GM12864 (cell line): ENCODE data around the gene PRMT7.

Experiments
- DNase-seq: peaks from one replicate; pipeline ENCODE4 v3.0.0-alpha.2; 2011; ENCODE audit warnings: low read depth
- H3K4me3 ChIP-seq: 2 replicates; pipeline ENCODE4 v1.5.1; 2011; ENCODE audit warnings: mild to moderate bottlenecking, low read depth, low read length, control low read depth
- CTCF ChIP-seq: IDR thresholded peaks from 2 replicates; pipeline ENCODE4 v1.5.1; 2011; ENCODE audit warnings: low read depth, mild to moderate bottlenecking, moderate library complexity, low read length, control low read depth, inconsistent platforms; ENCODE audit errors: missing control alignments

The PRMT7 gene

GRCh38 chr16:68298312-68298711, 12.5 kb upstream of the PRMT7 start:
- no peak for DNase-seq
- no peak for TF ChIP-seq CTCF
- no peak overlapping the region for H3K4me3 ChIP-seq

GRCh38 chr16:68298907-68299561, 11.8 kb upstream of the PRMT7 start:
- no peak for DNase-seq
- no peak for TF ChIP-seq CTCF
- H3K4me3 ChIP-seq, result no peak overlapping the region

GRCh38 chr16:68299571-68300453, 11.0 kb upstream of the PRMT7 start:
- no peak overlapping the region for H3K4me3 ChIP-seq
- no peak for DNase-seq
- no peak for TF ChIP-seq CTCF

GRCh38 chr16:68300734-68301459, 9.9 kb upstream of the PRMT7 start:
- TF ChIP-seq CTCF, result no peak
- no peak for DNase-seq
- H3K4me3 ChIP-seq, result no peak overlapping the region

- no peak overlapping the region for H3K4me3 ChIP-seq
- no peak for TF ChIP-seq CTCF
- no peak for DNase-seq
These were observed 4.2 kb upstream of the PRMT7 start for GRCh38 chr16:68306633-68307032.

GRCh38 chr16:68309799-68310198, 1.0 kb upstream of the PRMT7 start:
- H3K4me3 ChIP-seq, result peak overlapping the region; percentile 97
- no peak for DNase-seq
- TF ChIP-seq CTCF, result no peak
